ENCODE measurements around the gene RNF8. TPM values are rescaled to one million over a fixed set of nuclear protein-coding genes. Genes with fewer than 3 reads are reported as not detected.
A peak's percentile ranks its signal among the peaks of the same experiment; 100 is the strongest.

Gene RNF8
- total RNA-seq, 1 donor, result 16.6 TPM

GRCh38 chr6:37418722-37419121 lies 64.9 kb downstream of the RNF8 start:
- no peaks in the 10 kb centered on the region for H3K4me1 ChIP-seq (ENCODE audit: insufficient read depth, low read length)
- no peak overlapping the region for H2AFZ ChIP-seq (ENCODE audit: low read length)
- no peaks in the 10 kb centered on the region for H4K20me1 ChIP-seq (ENCODE audit: insufficient read depth, low read length)
- no peak for TF ChIP-seq CTCF (IDR thresholded peaks at IDR 0.05; ENCODE audit: extremely low read depth, low read depth, low read length)
- no peak for DNase-seq (ENCODE audit: insufficient read length, low spot score, missing footprints)
- H3K4me3 ChIP-seq (ENCODE audit: insufficient read depth, low read length), result no peak overlapping the region
- H3K27me3 ChIP-seq (ENCODE audit: insufficient read depth, low read length), result no peaks in the 10 kb centered on the region
- no peaks in the 10 kb centered on the region for H3K36me3 ChIP-seq (ENCODE audit: insufficient read depth, low read length)
- no peaks in the 10 kb centered on the region for H3K9me3 ChIP-seq (ENCODE audit: low read depth, low read length)
- no peak overlapping the region for H3K4me2 ChIP-seq (ENCODE audit: insufficient read depth, low read length)
- no peak overlapping the region for H3K27ac ChIP-seq (ENCODE audit: low read depth, low read length)
- H3K79me2 ChIP-seq (ENCODE audit: insufficient read depth, low read length), result no peaks in the 10 kb centered on the region

GRCh38 chr6:37426058-37426944 lies 72.5 kb downstream of the RNF8 start:
- H3K4me3 ChIP-seq (ENCODE audit: insufficient read depth, low read length), result no peak overlapping the region
- no peak overlapping the region for H2AFZ ChIP-seq (ENCODE audit: low read length)
- H4K20me1 ChIP-seq (ENCODE audit: insufficient read depth, low read length), result no peaks in the 10 kb centered on the region
- no peak overlapping the region for H3K27ac ChIP-seq (ENCODE audit: low read depth, low read length)
- DNase-seq (ENCODE audit: insufficient read length, low spot score, missing footprints), result no peak
- no peak overlapping the region for H3K4me2 ChIP-seq (ENCODE audit: insufficient read depth, low read length)
- no peaks in the 10 kb centered on the region for H3K36me3 ChIP-seq (ENCODE audit: insufficient read depth, low read length)
- no peaks in the 10 kb centered on the region for H3K79me2 ChIP-seq (ENCODE audit: insufficient read depth, low read length)
- no peaks in the 10 kb centered on the region for H3K9me3 ChIP-seq (ENCODE audit: low read depth, low read length)
- TF ChIP-seq CTCF (IDR thresholded peaks at IDR 0.05; ENCODE audit: extremely low read depth, low read depth, low read length), result no peak
- peaks cover 6% of the 10 kb centered on the region for H3K27me3 ChIP-seq (ENCODE audit: insufficient read depth, low read length)
- H3K4me1 ChIP-seq (ENCODE audit: insufficient read depth, low read length), result no peaks in the 10 kb centered on the region

DNA sequence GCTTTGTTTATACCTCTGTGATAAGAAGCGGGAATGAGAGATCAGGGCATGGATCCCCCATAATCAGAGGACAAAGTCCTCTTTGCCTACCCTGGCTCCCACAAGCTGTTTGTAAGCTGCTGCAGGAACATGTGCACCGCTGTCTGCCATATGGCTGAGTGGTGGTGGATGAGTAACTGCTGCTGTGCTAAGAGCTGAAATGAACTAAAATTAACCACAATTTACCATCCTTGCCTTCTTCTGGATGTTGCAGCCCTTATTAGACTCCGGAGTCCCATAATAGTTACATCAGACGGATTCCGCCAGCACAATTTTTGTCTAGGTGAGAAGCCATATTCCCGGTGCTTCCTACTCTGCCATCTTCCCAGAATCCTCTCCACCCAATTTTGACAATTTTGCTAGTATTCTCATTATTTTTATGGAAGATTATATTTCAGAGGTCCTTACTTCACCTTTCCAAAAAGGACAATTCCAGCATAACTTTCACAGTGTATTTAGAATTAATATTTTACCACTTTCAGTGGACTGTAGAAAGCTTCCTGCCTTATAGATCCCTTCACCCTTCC lies 73.2 kb downstream of the RNF8 start:
- Histone ChIP-seq H3K27ac (ENCODE audit: low read depth, low read length) (no peak overlapping the region), H4K20me1 (ENCODE audit: insufficient read depth, low read length) (no peaks in the 10 kb centered on the region), H3K27me3 (ENCODE audit: insufficient read depth, low read length) (peaks cover 6% of the 10 kb centered on the region), H3K4me1 (ENCODE audit: insufficient read depth, low read length) (no peaks in the 10 kb centered on the region), H3K9me3 (ENCODE audit: low read depth, low read length) (no peaks in the 10 kb centered on the region), H3K79me2 (ENCODE audit: insufficient read depth, low read length) (no peaks in the 10 kb centered on the region), H3K36me3 (ENCODE audit: insufficient read depth, low read length) (no peaks in the 10 kb centered on the region), H2AFZ (ENCODE audit: low read length) (no peak overlapping the region), H3K4me3 (ENCODE audit: insufficient read depth, low read length) (no peak overlapping the region), H3K4me2 (ENCODE audit: insufficient read depth, low read length) (no peak overlapping the region)
- peak; percentile 5 for DNase-seq (ENCODE audit: insufficient read length, low spot score, missing footprints)
- TF ChIP-seq CTCF (IDR thresholded peaks at IDR 0.05; ENCODE audit: extremely low read depth, low read depth, low read length), result no peak

- Histone ChIP-seq H3K9me3 (ENCODE audit: low read depth, low read length) (no peaks in the 10 kb centered on the region), H3K36me3 (ENCODE audit: insufficient read depth, low read length) (no peaks in the 10 kb centered on the region), H3K27ac (ENCODE audit: low read depth, low read length) (no peak overlapping the region), H2AFZ (ENCODE audit: low read length) (no peak overlapping the region), H4K20me1 (ENCODE audit: insufficient read depth, low read length) (no peaks in the 10 kb centered on the region), H3K4me3 (ENCODE audit: insufficient read depth, low read length) (no peak overlapping the region), H3K4me2 (ENCODE audit: insufficient read depth, low read length) (no peak overlapping the region), H3K79me2 (ENCODE audit: insufficient read depth, low read length) (peaks cover 17% of the 10 kb centered on the region), H3K4me1 (ENCODE audit: insufficient read depth, low read length) (peaks cover 9% of the 10 kb centered on the region), H3K27me3 (ENCODE audit: insufficient read depth, low read length) (peaks cover 6% of the 10 kb centered on the region)
- DNase-seq (ENCODE audit: insufficient read length, low spot score, missing footprints), result no peak
- TF ChIP-seq CTCF (IDR thresholded peaks at IDR 0.05; ENCODE audit: extremely low read depth, low read depth, low read length), result no peak
Measured at GRCh38 chr6:37429352-37429750, 75.6 kb downstream of the RNF8 start.

Data from osteoblast (primary cell).